MM.1S (cell line): ENCODE measurements around the gene MYO5C.

Experiments used
- DNase-seq: peaks from one replicate; pipeline ENCODE4 v3.0.0-alpha.2; 2015
- H2AFZ ChIP-seq: fragments of 300-600 bp; sonication (generic); 2 replicates; pipeline ENCODE4 v1.6.0; 2016; ENCODE audit warnings: antibody characterized with exemption, low read length
- H3F3A ChIP-seq: fragments of 300-600 bp; sonication (generic); 2 replicates; pipeline ENCODE4 v1.6.1; 2016; ENCODE audit warnings: mild to moderate bottlenecking, antibody characterized with exemption, low read length, moderate library complexity, mixed read lengths; ENCODE audit not compliant: insufficient read depth
- H3K27ac ChIP-seq: fragments of 300-600 bp; sonication (generic); 2 replicates; pipeline ENCODE4 v1.5.1; 2016; ENCODE audit warnings: mild to moderate bottlenecking, low read length
- H3K27me3 ChIP-seq: fragments of 300-600 bp; sonication (generic); replicated peaks from 2 replicates; pipeline ENCODE4 v1.6.0; 2016; ENCODE audit warnings: low read length; ENCODE audit not compliant: insufficient read depth
- H3K36me3 ChIP-seq: fragments of 300-600 bp; sonication (generic); replicated peaks from 2 replicates; pipeline ENCODE4 v1.6.1; 2016; ENCODE audit warnings: mild to moderate bottlenecking, low read length, mixed read lengths; ENCODE audit not compliant: insufficient read depth
- H3K4me1 ChIP-seq: fragments of 300-600 bp; sonication (generic); 2 replicates; pipeline ENCODE4 v1.6.1; 2016; ENCODE audit warnings: low read length, mixed read lengths
- H3K4me2 ChIP-seq: fragments of 300-600 bp; sonication (generic); 2 replicates; pipeline ENCODE4 v1.6.0; 2016; ENCODE audit warnings: low read depth, low read length
- H3K4me3 ChIP-seq: fragments of 300-600 bp; sonication (generic); 2 replicates; pipeline ENCODE4 v1.5.1; 2016; ENCODE audit warnings: low read length, mixed read lengths
- H3K79me2 ChIP-seq: fragments of 300-600 bp; sonication (generic); 2 replicates; pipeline ENCODE4 v1.6.1; 2016; ENCODE audit warnings: mixed run types, low read length, mixed read lengths
- H3K9ac ChIP-seq: fragments of 300-600 bp; sonication (generic); 2 replicates; pipeline ENCODE4 v1.6.1; 2016; ENCODE audit warnings: low read length, mixed read lengths
- H3K9me2 ChIP-seq: fragments of 300-600 bp; sonication (generic); replicated peaks from 2 replicates; pipeline ENCODE4 v1.6.1; 2016; ENCODE audit warnings: mild to moderate bottlenecking, low read length, mixed read lengths; ENCODE audit not compliant: insufficient read depth
- H3K9me3 ChIP-seq: fragments of 300-600 bp; sonication (generic); replicated peaks from 2 replicates; pipeline ENCODE4 v1.6.1; 2016; ENCODE audit warnings: mild to moderate bottlenecking, low read length, mixed read lengths; ENCODE audit not compliant: insufficient read depth
- H4K20me1 ChIP-seq: fragments of 300-600 bp; sonication (generic); 2 replicates; pipeline ENCODE4 v1.6.1; 2016; ENCODE audit warnings: mild to moderate bottlenecking, low read length, moderate library complexity, mixed read lengths; ENCODE audit not compliant: insufficient read depth
- EZH2 ChIP-seq: fragments of 300-600 bp; sonication (generic); optimal IDR thresholded peaks from 2 replicates; pipeline ENCODE3; 2017; ENCODE audit warnings: low read depth, mild to moderate bottlenecking, antibody characterized with exemption, low read length, mixed read lengths
- EZH2phosphoT487 ChIP-seq: fragments of 300-600 bp; sonication (generic); IDR thresholded peaks from 2 replicates; pipeline ENCODE4 v1.6.1; 2018; ENCODE audit warnings: antibody characterized with exemption, low read length
- TF ChIP-seq, protein P1 (sequence below): fragments of 300-600 bp; sonication (generic); IDR thresholded peaks from 2 replicates; pipeline ENCODE4 v1.5.1; 2016; ENCODE audit warnings: antibody characterized with exemption, low read length, mixed read lengths

The MYO5C gene

DNA sequence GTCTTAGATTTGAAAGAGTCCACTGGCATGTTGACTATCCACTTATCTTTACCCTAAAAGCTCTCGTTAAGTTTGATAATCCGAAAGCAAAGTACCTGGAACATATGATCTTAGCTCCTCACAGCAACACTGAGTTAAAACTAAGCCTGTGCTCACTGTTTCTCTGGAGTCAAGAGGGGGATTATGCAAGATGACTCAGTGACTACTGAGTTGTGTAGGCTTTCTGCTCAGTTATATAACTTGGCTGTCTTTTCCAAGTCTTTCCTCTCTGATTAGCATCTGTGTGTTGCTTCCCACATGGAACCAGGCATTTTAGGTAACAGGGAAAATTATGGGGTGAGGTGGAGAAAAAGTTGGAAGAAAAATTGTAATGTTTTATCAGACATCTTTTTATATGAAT lies 31.2 kb upstream of the MYO5C start:
- H3K27me3 ChIP-seq = no peaks in the 10 kb centered on the region
- no peak overlapping the region for H2AFZ ChIP-seq
- H3K4me2 ChIP-seq = no peak overlapping the region
- peaks cover 13% of the 10 kb centered on the region for H3F3A ChIP-seq
- H3K4me3 ChIP-seq = no peak overlapping the region
- no peak for DNase-seq
- H3K9ac ChIP-seq = no peak overlapping the region
- H3K9me2 ChIP-seq = no peaks in the 10 kb centered on the region
- H4K20me1 ChIP-seq = no peaks in the 10 kb centered on the region
- no peaks in the 10 kb centered on the region for H3K9me3 ChIP-seq
- TF ChIP-seq EZH2phosphoT487 (no peak), EZH2 (no peak)
- TF ChIP-seq, protein P1, sequence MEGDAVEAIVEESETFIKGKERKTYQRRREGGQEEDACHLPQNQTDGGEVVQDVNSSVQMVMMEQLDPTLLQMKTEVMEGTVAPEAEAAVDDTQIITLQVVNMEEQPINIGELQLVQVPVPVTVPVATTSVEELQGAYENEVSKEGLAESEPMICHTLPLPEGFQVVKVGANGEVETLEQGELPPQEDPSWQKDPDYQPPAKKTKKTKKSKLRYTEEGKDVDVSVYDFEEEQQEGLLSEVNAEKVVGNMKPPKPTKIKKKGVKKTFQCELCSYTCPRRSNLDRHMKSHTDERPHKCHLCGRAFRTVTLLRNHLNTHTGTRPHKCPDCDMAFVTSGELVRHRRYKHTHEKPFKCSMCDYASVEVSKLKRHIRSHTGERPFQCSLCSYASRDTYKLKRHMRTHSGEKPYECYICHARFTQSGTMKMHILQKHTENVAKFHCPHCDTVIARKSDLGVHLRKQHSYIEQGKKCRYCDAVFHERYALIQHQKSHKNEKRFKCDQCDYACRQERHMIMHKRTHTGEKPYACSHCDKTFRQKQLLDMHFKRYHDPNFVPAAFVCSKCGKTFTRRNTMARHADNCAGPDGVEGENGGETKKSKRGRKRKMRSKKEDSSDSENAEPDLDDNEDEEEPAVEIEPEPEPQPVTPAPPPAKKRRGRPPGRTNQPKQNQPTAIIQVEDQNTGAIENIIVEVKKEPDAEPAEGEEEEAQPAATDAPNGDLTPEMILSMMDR = no peak
- 0 out of 2 replicates have a peak, but pooled peaks cover 9% of the 10 kb centered on the region for H3K79me2 ChIP-seq
- H3K4me1 ChIP-seq = peaks cover 24% of the 10 kb centered on the region
- H3K36me3 ChIP-seq = peaks cover 5% of the 10 kb centered on the region
- H3K27ac ChIP-seq = no peak overlapping the region

DNA sequence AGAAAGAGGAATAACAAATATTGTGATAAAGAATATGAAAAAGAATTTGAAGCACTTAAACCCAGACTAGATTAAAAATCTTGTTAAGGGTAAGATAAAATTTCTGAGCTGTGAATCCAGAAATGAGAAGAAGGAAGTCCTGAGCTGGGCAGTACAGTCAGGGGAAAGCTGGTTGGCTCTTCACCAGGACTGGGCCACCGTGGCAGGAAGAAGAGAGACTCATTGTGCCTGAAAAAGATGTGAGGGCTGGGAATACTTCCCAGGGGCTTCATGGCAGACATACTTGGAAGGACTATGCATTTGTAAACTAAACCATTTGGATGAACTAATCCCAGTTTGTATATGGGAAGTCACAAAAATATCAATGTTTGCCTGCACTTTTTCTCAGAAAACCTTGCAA lies 28.5 kb upstream of the MYO5C start:
- DNase-seq = no peak
- Histone ChIP-seq H3K9ac (no peak overlapping the region), H3K27ac (no peak overlapping the region), H3K4me3 (no peak overlapping the region), H4K20me1 (no peaks in the 10 kb centered on the region), H3F3A (no peaks in the 10 kb centered on the region), H3K4me1 (peaks cover 2% of the 10 kb centered on the region), H3K9me2 (no peaks in the 10 kb centered on the region), H3K4me2 (no peak overlapping the region), H2AFZ (no peak overlapping the region), H3K36me3 (peaks cover 5% of the 10 kb centered on the region), H3K79me2 (no peaks in the 10 kb centered on the region), H3K27me3 (no peaks in the 10 kb centered on the region), H3K9me3 (no peaks in the 10 kb centered on the region)
- TF ChIP-seq, protein P1 = no peak
- TF ChIP-seq EZH2 (no peak), EZH2phosphoT487 (no peak)

GRCh38 chr15:52318729-52319500 lies 23.3 kb upstream of the MYO5C start:
- H3K9me2 ChIP-seq = no peaks in the 10 kb centered on the region
- H2AFZ ChIP-seq = no peak overlapping the region
- TF ChIP-seq, protein P1 = no peak
- TF ChIP-seq EZH2 = no peak
- no peak for TF ChIP-seq EZH2phosphoT487
- no peak for DNase-seq
- H3K9me3 ChIP-seq = no peaks in the 10 kb centered on the region
- no peaks in the 10 kb centered on the region for H3K27me3 ChIP-seq
- no peaks in the 10 kb centered on the region for H3K79me2 ChIP-seq
- no peak overlapping the region for H3K27ac ChIP-seq
- H3K4me1 ChIP-seq = no peaks in the 10 kb centered on the region
- H3K9ac ChIP-seq = no peak overlapping the region
- no peak overlapping the region for H3K4me2 ChIP-seq
- H3F3A ChIP-seq = no peaks in the 10 kb centered on the region
- H3K36me3 ChIP-seq = peaks cover 21% of the 10 kb centered on the region
- no peak overlapping the region for H3K4me3 ChIP-seq
- H4K20me1 ChIP-seq = no peaks in the 10 kb centered on the region
